GM21381 (cell line): ENCODE data around the gene DNAJC13.

Experiments used
- ATAC-seq: cut with Tn5 transposase; IDR thresholded peaks from one replicate; pipeline ENCODE4 v1.9.1; 2021; ENCODE audit warnings: mild to moderate bottlenecking, moderate library complexity; ENCODE audit not compliant: unreplicated experiment

The DNAJC13 gene

GRCh38 chr3:132587401-132587800 is 170.1 kb downstream of the DNAJC13 start:
- ATAC-seq = no peak
